M059J (cell line): ENCODE measurements around the gene SLX4IP. TPM values are rescaled to one million over a fixed set of nuclear protein-coding genes. Genes with fewer than 3 reads are reported as not detected.

ENCODE experiments used
- DNase-seq: peaks from one replicate; pipeline ENCODE4 v3.0.0-alpha.2; 2012; ENCODE audit warnings: low read depth
- total RNA-seq: library from RNA; depleted of rRNA; stranded (reverse); fragments of >200 nt; shearing (Covaris generic); gene quantifications from 2 replicates; pipeline ENCODE4 v1.2.3, GENCODE V29; 2014

The SLX4IP gene
- total RNA-seq, 1 experiment from 2014 or later: 10.3 TPM

DNA sequence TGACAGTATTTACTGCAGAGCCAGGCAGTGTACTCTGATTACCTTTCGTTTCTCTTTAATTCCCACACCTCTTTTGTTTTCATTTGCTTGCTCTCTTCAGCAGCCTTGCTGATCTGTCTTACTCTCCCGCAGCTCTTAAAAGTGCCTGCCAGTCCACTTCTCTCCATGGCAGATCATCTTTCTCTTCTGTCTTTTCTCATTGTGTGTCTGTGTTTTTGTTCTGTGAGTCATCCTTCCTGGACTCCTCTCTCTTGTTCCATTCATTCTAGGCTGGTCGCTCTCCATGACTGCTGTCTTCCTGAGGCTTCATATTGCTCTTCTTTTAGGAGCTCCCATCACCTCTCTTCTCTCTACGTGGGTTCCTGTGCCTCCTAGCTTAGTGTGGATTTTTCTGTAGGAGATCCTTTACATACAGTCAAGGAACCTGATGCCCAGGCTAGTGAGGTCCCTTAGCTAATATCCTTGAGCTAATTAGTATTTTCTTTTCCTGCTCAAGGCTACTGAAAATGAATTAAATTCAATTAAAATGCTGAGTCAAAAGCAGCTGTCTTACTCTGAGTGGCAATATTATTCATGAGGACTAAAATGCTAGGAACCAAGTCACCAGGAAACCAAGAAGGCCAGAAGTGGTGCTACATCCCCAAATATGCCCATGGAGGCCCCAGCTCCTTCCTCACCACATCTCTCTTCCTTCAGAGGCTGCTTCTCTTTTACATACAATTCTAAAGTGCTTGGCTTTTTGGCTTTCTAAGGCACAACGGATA is 86.1 kb downstream of the SLX4IP start:
- DNase-seq: peak; percentile 93

DNA sequence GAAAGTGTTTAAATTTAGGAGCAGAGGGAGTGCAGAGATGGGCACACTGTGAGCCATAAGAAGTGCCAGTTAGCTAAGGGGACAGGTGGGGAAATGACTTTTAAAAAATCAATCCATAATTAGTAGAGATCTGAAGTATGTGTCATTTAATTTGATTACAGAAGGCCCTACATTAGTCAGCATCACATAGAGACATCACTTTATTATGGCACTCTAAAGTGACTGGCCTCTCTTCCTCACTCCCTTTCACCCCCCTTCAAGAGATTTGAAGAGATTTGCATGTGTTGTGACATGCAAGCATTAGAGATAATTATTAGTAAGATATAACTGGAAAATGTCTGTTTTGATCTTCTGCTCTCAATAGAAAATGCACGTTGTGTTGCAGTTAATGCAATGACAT is 86.7 kb downstream of the SLX4IP start:
- no peak for DNase-seq

DNA sequence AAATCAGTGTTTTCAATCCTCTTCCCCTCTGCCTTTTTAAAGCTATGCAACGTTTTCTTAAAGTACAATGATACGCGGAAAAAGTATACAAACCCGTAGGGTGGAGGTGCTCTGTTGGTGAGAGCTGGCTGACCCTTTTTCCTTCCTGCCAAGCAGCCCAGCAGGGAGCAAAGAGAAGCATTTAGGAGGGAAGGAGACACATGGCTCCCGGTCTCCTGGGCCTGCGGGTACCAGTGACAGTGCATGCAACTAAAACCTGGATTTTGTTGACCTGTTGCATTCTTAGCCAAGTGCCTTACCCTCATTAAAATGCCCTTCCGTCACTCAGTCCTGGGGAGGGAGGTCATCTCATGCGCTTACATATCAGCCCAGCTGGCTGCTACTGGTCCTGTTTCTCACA is 87.2 kb downstream of the SLX4IP start:
- no peak for DNase-seq

DNA sequence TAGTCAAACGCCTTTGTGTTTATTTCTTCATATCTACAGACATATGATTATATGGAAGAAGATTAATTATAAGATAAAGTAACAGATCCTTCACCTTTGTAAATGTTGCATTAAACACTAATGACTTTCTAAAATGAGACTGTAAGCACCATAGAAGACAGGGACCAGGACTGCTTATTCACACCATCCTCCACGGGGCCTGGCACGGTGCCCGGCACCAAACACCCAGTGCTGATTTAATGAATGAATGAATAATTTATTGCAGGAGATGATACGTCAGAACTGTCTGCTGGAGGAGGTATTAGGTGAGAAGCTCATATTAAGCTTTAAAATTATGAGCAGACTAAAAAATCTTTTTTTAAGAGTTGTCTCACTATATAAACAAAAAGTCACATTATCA is 88.3 kb downstream of the SLX4IP start:
- DNase-seq: peak; percentile 52

DNA sequence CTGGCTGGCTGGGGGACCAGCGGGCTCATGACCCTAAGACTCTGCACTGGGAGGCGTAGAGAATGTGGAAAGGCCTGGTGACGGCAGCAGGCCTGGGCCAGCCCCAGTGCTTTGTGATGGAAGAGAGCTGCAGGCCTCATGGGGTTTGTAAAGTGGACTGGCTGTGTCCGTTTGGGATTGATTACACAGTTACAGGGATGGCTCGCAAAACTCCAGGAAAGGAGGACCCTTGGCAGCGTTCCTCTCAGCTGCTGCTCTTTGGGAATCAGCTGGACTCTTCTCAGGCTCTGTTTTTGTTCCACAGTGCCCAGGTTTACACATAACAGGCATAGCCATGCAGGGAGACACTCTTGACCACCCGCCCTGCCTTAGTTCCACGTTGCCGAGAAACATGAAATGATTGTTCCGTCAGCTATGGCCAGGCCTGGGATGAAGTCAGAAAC is 89.0 kb downstream of the SLX4IP start:
- DNase-seq: no peak

DNA sequence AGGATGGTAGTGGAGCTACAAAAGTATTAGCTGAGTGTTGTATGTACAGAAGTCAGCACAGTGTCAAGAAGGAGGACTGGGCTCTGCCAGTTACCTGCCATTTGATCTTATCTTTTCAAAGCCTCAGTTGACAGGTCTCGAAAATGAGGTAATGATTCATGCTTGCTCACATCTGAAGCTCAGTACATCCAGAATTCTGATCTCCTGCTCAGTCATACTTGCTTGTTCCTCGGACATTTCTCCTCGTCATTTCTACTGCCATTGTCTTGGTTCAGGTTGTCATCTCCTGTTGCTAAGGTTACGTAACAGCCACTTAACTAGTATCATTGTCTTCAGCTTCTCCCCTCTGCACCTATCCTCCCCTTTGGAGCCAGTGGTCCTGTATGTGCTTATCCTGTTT is 89.5 kb downstream of the SLX4IP start:
- DNase-seq: peak; percentile 92

DNA sequence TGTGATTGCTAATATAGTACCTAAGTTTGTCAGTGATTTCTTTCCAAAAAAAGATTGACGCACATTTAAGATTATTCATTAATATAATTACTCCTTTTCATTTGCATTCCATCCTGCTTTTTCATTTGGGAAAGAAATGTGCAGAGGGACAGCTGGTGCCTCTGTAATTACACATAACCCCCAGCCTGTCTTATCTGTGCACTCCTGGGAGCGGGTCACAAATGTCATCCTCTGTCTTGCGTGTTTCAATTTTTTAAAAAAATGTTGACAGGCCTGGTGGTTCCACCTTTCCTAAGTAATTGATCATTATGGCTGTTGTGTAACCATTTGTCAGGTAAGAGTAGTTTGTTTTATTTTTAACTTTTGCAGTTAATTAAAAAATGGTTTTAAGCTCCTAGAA is 92.7 kb downstream of the SLX4IP start:
- DNase-seq: no peak

DNA sequence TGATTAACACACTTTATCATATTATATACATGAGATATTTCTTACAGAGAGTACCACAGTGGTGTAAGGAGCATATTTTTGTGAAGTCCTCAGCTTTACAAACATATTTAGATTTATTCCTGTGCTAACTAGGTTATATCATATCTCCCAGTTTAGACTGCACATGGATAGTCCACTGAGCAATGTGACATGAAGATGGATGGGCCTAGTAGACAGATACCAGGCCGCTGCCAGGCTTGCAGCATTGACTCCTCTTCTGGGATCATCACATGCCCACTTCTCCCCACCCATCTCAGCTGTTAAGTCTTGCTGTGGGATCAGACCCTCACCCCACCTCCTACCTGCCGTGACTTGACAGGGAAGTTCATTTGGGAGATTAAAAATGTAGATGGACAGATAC is 95.8 kb downstream of the SLX4IP start:
- no peak for DNase-seq

DNA sequence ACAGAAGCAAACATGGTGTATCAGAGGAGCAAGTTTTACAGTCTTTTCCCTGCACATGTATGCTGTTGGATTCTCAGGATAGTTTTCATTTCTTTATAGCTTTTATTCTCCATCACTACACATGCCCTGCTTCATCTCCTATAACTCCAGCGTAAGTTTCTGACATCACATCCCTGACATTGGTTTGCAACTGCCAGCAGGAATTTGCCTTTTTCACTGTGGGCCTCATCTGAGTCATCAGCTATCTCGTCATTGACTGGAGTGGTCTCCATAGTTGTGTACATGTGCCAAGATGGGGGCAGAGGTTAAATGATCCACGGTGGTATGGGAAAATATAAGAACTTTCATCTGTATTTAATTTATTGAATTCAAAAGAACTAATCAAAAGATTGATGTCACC is 96.7 kb downstream of the SLX4IP start:
- DNase-seq: no peak

DNA sequence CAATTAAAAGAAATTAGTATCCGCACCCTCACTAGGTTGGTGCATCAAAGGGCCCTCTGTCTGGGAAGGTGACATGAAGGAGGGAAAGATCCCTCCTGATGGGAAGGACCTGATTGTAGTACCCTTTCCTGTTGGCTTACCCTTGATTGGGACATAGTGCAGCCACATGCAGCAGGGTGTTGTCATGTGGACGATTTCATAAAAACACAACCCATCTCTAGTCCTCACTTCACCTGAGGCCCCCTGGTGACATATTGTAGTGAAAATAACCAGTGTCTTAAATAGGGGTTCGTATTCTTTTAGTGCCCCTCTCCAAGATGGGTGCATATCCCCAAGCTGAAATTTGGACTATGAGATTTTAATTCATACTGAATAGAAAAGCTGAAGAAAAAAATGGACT is 97.3 kb downstream of the SLX4IP start:
- DNase-seq: no peak

DNA sequence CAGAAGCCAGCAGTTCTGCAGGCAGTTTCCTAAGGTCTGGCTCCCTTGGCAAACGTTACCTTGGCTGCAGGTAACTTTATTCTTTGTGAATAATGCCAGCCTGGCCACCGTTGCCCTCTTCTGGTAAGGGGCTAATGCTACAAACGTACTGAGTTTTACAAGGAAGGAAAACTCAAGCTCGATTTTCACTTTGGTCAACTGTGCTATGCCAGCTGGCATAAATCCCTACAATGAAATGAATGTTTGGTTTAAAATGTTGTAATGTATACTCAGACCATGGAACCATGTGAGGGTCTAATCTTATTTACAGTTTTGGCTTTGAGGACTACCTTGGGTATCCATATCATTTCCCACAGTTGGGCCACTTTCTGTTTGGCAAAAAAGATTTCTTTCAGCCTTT is 101.4 kb downstream of the SLX4IP start:
- peak; percentile 49 for DNase-seq

DNA sequence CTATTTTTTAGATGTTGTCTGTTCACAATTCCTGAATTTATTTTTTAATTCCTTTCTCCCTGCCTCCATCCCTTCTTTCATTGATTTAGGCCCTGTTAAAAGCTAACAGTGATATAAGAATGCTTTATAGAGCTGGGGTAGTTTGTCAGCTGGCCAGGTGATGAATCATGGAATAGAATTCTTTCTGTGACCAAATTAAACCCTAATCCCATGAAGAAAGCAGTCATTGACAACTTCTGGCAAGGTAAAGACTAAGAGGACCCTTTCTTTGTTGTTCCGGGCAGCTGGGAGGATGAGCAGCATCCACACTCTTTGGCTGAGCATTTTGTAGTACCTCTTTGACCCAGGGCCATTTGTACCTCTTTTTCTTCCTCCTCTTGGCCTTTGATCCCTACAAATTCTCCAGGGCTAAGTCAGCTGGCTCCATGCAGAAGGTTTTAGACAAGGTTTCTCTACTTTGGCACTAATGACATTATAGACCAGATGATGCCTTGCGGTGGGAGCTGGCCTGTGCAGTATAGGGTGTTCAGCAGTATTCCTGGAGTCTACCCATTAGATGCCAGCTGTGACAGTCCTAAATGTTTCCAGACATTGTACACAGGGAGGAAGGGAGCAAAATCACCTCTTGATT is 102.9 kb downstream of the SLX4IP start:
- DNase-seq: peak; percentile 83

DNA sequence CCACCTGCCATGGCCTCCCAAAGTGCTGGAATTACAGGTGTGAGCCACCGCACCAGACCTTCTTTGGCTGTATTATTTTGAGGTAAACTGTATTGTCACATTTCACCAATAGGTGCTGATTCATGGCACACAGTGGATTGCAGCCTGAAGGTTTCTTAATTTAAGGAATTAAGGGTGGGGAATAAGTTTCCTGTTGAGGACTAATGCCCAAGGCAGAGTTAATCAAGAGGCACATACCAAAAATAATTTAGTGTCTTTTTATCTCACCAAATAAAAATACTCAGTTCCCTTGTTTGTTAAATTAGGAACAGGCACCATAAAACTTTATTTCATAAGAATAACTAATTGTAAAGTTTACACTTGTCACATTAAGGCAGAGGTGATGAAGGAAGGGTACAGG is 103.7 kb downstream of the SLX4IP start:
- no peak for DNase-seq

DNA sequence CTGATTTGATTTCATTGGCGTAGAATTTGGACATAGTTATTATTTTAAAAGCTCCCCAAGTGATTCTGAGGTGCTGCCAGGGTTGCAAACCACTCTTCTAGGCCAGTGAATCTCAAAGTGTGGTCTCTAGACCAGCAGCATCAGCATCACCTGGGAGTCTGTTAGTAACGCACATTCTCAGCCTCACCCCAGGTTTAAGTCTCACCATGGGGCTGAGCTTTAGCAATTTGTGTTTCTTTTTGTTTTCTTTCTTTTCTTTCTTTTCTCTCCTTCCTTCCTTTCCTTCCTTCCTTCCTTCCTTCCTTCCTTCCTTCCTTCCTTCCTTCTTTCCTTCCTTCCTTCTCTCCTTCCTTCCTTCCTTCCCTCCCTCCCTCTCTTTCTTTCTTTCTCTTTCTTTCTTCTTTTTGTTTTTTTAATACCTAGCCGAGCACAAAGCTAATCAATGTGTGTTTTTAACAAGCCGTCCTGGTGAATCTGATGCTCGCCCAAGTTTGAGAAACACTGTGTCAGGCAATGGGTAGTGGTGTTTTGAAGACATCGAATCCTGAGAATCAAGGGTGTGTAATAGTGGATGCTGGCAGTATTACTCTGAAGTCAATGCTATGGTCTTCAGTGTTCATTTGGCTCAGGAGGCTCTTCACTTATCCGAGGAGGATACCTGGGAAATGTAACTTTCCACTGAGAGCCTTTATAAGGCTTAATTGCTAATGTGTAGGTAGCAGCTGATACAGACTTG is 104.9 kb downstream of the SLX4IP start:
- DNase-seq: no peak

DNA sequence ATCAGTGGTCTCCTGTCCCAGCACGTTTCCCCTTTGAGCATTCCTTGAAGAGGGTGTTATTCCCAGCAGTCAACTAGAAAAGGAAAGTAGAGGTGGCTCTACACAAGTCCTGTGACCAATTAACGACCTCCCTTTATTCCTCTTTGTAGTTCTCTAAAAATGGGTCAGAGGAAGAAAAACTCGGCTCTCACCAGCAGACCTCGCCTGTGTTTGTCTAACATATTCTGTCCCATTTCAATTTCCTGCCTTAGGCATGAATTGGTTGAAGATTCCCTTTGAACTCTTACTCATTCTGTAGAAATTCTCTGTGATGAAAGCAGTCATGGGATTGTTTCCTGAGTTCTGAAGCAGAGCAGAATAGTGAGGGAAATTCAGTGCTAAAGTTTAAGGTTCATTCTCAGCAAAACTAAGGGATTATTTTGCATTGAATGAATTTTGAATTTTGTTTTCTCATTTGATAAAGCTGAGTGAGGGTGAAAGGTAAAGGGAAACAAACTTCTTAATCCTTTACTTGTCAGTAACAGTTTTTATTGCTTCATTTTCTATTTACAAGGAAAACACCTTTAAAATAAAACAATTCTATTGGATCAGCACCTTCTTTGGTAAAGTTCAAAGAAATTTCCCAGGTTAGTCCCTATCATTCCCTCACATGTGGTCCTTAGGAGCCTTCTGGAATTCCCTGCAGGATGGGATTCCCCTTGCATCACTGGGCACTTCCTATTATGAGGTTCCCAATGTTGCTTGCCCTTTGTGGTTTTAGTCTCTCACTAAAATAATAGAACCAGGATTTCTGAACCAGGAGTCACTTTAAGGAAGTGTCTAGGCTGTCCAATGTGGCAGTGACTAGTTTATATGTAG is 105.8 kb downstream of the SLX4IP start:
- peak; percentile 93 for DNase-seq

DNA sequence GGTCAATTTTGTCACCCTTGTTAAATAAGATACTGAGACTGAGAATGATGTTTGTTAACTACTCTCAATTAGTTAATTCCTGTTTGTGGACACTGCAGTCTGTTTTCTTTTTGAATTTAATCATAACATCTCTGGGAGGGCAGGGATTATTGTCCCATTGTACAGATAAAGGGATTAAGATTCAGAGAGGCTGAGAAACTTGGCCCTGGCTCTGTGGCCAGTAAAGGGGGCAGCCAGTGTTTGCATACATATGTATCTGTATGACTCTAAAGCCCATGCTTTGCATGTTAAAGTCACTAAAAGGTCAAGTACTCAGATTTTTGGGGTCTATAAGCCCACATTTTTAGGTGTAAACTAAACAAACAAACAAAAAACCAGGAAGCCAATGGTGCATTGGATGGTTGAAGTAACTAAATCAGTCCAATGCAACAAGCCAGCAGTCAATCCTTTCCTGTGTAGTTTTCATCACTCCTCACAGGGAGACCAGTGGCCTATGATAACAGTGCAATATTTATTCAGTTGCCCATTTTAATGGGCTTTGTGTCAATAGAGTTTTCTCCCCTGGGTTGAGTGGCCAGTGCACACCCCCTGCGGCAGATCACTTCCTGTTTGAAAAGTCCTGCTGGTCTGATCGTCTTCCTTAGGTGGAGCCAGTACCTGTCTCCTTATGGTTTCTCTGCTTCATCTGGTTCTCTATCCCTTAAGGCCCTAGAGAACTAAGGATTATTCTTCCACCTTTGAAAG is 106.7 kb downstream of the SLX4IP start:
- no peak for DNase-seq

DNA sequence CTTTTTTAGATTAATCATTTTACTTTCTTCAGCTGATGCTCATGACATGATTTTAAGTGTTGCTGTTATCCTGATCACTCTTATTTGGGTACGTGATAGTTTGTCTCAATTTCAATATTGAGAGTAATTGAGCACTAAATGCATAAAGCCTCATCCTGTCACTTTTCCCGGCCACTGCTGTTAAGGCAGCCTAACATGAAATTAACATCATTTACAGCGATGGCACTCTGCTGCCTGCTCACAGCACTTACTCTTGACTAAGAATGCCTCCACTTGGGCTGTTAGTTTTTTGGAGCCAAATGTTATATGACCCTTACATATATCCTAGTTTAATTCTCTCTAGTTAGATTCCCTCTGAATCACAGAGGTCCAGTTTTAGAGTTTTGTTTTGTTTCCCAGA is 107.3 kb downstream of the SLX4IP start:
- DNase-seq: no peak

DNA sequence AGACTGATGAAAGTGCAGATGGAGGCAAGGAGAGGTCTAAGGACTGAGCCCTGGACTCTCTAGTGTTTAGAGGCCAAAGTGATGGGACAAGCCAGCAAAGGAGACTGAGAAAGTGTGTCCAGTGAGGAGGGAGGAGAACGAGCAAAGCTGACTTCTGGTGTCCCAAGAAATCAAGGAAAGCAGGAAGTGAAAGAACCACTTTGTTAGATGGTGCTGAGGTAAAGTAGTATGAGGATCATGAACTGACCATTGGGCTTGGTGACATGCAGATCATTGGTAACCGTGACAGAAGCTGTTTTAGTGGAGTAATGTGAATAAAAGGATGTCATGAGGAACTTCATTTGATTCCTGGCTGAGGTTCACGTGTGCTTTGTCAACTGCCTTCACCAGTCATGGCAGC is 108.4 kb downstream of the SLX4IP start:
- DNase-seq: no peak

DNA sequence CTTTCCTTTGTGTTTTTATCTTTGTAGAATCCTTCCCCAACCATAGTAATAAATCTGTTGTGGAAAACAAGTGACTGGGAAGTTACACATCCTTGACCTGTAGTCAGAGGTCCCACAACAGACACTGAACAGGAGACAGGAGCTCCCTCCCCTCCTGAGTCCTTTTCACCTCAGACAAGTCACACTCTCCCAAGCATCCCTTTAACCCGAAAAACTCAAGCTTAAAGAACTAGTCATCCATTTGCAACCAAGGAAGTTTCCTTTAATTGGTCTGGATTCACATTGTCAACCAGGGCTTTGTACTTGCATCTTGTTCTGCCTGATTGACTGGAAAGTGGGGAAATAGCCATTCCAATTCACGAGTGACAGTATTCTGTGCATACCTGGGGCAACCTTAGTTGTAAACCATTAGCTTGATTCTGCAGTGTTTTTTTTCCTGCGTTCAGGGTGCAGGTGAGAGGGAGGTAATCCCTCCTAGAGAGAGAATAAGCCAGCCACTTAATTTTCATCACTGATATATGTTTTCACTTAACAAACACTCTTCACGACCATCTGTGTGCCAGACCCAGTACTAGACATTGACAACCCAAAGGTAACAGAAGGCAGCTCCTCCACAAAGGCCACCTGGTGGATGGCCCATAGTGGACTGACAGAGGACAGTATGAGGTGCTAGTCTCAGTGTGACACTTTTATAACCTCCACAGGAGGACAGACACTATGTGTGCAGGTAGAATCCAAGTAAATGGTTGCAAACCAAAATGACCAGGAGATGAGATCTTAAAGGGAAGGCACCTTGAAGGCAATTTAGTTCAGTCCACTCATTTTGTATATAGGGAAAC is 112.4 kb downstream of the SLX4IP start:
- peak; percentile 70 for DNase-seq

DNA sequence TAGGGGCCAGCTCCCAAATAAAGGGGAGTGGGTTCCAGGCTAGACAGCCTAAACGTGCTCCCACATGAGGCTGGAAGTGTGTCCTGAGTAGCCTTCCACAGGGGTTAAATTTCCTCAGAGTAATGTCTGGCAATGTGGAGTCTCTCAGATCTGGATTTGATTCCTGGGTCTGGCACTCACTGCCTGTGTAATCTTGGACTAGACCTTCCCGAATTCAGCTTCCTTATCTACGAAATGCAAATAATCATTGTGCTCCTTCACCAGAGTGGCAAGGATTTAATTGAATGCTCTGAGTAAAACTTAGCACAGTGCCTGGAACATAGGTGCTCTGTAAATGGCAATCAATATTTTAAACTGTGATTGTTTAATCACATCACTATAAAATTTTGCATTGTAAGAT is 114.4 kb downstream of the SLX4IP start:
- DNase-seq: no peak
